NCI-H226 (cell line): ENCODE results near the gene BCR.

Experiments used
- DNase-seq: peaks from one replicate; pipeline ENCODE4 v3.0.0-alpha.2; 2015

BCR gene

GRCh38 chr22:23233084-23233531 is 52.8 kb downstream of the BCR start:
- DNase-seq: no peak

- DNase-seq: no peak
These were observed 53.6 kb downstream of the BCR start for GRCh38 chr22:23233752-23234408.

GRCh38 chr22:23234409-23235161 is 54.3 kb downstream of the BCR start:
- no peak for DNase-seq

- DNase-seq: no peak
These were observed 55.1 kb downstream of the BCR start for GRCh38 chr22:23235425-23235824.

- DNase-seq: no peak
These were observed 55.7 kb downstream of the BCR start for GRCh38 chr22:23236026-23236425.

GRCh38 chr22:23236440-23237184 is 56.3 kb downstream of the BCR start:
- DNase-seq: no peak

GRCh38 chr22:23237201-23237798 is 57.0 kb downstream of the BCR start:
- no peak for DNase-seq

- no peak for DNase-seq
These were observed 57.5 kb downstream of the BCR start for GRCh38 chr22:23237841-23238240.

GRCh38 chr22:23238707-23239106 is 58.4 kb downstream of the BCR start:
- DNase-seq: no peak

GRCh38 chr22:23239429-23239828 is 59.1 kb downstream of the BCR start:
- no peak for DNase-seq

GRCh38 chr22:23240639-23241389 is 60.5 kb downstream of the BCR start:
- DNase-seq: no peak

GRCh38 chr22:23241562-23242472 is 61.5 kb downstream of the BCR start:
- DNase-seq: no peak

- DNase-seq: no peak
These were observed 62.2 kb downstream of the BCR start for GRCh38 chr22:23242473-23243001.

GRCh38 chr22:23243006-23243573 is 62.8 kb downstream of the BCR start:
- no peak for DNase-seq

GRCh38 chr22:23243859-23244689 is 63.8 kb downstream of the BCR start:
- DNase-seq: no peak

GRCh38 chr22:23244690-23245044 is 64.4 kb downstream of the BCR start:
- DNase-seq: no peak

GRCh38 chr22:23245045-23245798 is 64.9 kb downstream of the BCR start:
- no peak for DNase-seq

- no peak for DNase-seq
These were observed 65.5 kb downstream of the BCR start for GRCh38 chr22:23245799-23246136.
